Glomerular endothelial cell (primary cell): ENCODE measurements around the gene TMOD1. TPM values are rescaled to one million over a fixed set of nuclear protein-coding genes. Genes with fewer than 3 reads are reported as not detected.
"Not testable (repeated sequence)": the region's sequence is repeated elsewhere in the genome, so short reads cannot be mapped to it uniquely, and the experiment has no call there.

Source experiments
- DNase-seq: peaks from one replicate; pipeline ENCODE4 v3.0.0-alpha.2; 2011; ENCODE audit warnings: low read depth, low spot score; ENCODE audit errors: extremely low read depth
- total RNA-seq: library from RNA; depleted of rRNA; stranded (reverse); fragments of >200 nt; gene quantifications from 2 replicates; pipeline ENCODE4 v1.2.3, GENCODE V29; 2015

The TMOD1 gene
- total RNA-seq, 1 donor from 2014 or later, result 5.1 TPM

DNA sequence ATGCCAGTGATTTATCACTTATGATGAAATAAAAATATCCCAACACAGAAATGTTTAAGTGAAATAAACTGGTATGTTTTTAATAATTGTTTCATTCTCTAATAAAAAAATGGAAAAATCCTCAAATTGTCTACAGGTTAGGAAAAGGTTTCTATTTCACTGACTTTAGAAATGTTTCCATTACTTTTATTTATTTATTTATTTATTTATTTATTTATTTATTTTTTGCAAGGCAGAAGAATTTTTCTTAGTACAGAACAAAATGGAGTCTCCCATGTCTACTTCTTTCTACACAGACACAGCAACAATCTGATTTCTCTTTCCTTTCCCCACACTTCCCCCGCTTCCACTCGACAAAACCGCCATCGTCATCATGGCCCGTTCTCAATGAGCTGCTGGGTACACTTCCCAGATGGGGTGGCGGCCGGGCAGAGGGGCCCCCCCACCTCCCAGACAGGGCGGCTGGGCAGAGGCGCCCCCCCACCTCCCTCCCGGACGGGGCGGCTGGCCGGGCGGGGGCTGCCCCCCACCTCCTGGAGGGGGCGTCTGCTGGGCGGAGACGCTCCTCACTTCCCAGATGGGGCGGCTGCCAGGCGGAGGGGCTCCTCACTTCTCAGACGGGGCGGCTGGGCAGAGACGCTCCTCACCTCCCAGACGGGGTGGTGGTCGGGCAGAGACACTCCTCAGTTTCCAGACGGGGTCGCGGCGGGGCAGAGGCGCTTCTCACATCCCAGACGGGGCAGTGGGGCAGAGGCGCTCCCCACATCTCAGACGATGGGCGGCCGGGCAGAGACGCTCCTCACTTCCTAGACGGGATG is 3.7 kb upstream of the TMOD1 start:
- not testable (repeated sequence) for DNase-seq

DNA sequence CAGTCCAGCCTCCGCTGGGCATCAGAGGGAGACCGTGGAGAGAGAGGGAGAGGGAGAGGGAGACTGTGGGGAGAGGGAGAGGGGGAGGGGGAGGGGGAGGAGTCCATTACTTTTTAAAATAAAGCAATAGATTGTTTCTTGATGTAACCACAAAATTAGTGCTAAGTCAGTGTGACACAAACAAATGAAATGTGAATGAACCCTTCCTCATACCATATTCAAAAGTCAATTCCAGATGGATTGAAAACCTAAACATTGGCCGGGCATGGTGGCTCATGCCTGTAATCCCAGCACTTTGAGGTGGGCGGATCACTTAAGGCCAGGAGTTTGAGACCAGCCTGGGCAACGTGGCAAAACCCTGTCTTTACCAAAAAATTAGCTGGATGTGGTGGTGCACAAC is 2.6 kb upstream of the TMOD1 start:
- not testable (repeated sequence) for DNase-seq

DNA sequence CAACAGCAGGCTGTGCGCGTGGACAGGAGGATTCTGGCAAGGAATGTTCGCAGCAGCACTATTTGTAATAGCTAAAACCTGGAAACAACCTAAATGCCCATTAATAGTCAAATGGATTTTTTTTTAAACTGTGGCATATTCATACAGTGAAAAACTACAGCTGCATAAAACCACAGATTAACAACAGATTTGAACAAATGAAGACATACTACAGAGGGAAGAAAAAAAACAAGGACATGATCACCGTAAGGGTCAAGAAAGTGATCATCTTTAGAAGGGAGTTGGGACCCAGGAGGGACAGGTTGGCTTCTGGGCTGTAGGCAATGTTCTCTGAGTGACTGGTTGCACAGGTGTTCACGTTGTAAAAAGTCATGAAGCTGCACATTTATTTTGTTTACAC is 1.2 kb upstream of the TMOD1 start:
- no peak for DNase-seq

DNA sequence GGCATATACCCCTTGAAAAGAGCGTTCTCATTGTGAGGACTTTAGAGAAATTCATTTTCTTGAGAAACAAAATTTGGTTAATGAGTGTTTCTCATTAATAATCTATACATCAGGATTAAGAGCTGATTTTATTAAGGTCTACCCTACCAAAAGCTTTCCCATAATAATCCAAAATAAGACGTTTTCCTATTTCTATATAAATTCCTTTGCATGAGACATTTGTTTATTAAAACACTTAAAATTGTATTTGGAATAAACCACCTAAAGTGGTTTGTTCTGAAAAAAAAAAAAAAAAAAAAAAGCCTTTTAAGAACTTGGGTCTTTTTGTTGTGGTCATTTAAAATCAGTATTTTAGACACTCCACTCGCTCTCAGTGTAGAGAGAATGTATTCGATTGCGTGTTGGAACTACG is 695 bp upstream of the TMOD1 start:
- no peak for DNase-seq

- DNase-seq, result no peak
Observed at GRCh38 chr9:97501972-97502221, 431 bp downstream of the TMOD1 start.

GRCh38 chr9:97502222-97502983 is 937 bp downstream of the TMOD1 start:
- no peak for DNase-seq

DNA sequence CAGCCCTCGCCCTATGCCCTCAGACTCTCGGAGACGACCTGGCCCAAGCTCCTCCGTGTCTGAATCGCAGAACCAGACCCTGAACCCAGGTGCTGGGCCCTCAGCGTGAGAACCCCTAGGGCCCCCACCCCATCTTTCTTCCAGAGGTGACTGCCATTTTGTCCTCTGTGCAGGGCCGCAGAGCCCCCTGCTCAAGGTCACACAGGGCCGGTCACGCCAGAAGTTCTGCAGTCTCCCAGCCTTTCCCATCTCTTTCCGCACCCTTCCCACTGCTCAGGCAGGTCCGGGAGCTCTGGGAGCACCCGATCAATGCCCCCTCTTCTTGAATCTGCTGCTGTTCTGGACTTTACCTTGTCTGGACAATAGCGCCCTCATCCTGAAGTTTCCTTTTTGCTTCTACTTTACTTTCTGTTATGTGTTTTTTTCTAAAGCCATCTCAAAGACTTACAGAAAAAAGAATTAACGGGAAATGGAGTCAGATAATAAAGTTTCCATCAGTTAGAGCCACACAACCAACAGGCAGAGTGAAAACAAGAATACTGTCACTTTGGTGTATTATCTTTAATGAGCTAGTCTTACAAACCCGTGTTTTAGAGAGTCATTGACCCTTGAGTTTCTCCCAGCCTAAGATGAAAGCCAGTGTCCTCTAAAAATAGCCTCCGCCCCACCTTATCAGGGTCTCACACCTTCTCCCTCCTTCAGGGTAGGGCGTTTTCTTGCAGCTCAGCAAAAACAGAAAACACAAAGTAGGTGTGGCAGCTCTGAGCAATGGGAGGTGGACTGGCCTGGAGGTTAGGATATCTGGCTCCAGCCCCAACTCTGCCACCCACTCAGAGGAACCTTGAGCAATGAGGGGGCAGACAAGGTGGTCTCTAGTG is 1.8 kb downstream of the TMOD1 start:
- no peak for DNase-seq

DNA sequence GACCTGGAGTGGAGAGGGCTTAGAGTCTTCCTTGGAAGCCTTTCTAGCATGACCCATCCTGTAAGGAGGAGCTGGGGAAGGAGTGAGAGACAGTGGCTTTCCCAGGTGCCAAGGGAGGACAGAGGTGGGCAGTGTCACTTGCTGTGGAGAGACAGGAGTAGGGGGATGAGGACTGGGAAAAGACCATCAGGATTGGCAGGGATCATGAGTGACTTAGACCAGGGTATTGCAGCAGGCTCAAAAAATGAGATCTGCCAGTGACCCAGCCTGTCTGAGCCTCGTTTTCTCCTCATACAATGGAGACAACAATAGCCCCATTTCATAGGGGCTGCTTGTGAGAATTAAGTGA is 2.4 kb downstream of the TMOD1 start:
- no peak for DNase-seq

DNA sequence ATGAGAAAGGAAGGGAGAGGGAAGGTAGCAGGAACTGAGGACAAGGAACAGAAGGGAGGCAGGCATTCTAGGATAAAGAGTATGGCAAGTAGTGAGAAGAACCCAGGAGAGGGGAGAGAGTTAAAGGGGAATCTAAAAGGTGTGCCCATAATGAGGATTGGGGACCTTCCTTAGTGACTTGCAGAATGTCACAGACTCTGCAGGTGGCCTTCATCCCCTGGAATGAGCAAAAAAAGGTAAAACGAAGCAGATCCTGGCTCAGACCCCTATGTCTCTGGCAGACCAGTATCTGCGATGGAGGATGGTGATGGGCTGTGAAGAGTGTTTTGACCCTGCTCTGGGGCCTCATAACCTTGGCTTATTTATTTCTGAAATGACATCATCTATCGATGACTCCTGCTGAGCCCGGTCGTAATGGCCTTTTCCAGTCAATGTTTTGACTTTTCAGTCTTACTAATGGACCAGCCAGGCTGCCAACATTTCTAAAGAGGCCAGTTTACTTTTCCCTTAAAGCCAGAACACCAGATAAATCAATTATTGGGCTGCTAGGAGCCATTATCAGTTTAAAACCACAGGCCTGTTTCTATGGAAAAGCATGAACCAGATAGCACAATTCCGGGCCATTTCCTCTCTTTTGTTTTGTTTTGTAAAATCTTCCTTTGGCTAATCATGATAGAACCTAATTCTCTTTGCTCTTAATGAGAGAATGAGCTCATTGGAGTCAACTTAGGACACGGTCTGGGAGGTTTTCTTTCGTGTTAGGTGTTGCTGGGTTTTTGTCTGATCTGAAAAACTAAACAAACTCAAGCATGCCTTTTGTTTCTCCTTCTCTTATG is 3.1 kb downstream of the TMOD1 start:
- no peak for DNase-seq

GRCh38 chr9:97505845-97506244 is 4.4 kb downstream of the TMOD1 start:
- DNase-seq, result no peak

DNA sequence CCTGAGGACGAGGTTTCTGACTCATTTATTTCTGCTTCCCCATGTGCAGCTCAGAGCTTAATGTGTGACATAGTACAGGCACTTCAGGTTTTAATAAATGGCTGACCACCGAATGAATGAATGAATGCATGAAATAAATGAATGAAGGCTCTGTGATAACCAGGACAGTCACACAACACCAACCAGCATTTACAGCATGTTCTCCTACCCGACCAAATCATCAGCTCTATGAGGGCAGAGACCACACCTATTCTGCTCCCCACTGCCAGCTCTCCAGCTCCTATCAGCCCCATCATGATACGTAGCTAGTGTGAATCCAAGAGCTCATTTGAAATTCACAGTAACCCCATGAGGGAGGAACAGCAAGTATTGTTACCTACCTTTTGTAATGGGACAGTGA is 4.8 kb downstream of the TMOD1 start:
- no peak for DNase-seq

DNA sequence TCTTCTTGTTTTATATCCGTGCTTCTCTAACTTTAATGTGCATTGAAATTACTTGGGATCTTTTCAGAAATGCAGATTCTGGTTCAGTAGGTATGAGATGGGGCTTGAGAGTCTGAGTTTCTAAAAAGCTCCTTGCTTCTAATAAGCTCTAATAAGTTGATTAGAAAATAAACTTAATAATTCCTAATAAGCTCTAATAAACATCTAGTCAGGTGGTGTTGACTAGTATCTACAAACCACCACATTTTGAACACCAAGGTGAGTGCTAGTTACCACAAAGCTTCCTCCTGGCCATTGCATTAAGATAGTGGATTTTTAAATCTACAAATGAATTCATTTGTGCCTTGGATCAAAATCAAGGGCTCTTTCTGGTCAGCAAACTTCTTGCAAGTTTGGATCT is 5.3 kb downstream of the TMOD1 start:
- DNase-seq, result no peak

DNA sequence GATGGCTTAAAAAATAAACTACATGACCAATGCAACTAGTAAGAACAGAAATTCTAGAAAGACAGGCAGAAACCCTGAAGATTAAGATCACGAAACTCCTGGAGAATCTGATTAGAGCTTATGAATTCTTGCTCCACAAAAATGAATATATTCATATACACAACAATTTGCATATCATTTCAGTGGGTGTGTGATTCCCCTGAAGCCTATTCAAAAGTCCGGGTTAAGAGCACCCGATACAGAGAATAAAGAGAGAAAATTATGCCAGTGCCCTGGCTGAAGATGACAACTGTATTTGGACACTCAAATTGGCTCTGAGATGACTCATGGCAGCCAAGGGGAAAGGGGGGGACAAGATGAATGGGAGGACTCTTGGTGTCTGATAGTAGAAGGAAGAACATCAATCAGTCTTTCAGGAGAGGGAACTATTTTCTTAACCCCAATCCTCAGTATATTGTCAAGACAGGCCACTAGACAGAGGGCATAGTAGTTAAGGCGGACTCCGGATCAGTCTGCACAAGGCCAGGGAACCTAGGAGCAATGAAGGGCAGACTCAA is 6.0 kb downstream of the TMOD1 start:
- DNase-seq, result no peak

DNA sequence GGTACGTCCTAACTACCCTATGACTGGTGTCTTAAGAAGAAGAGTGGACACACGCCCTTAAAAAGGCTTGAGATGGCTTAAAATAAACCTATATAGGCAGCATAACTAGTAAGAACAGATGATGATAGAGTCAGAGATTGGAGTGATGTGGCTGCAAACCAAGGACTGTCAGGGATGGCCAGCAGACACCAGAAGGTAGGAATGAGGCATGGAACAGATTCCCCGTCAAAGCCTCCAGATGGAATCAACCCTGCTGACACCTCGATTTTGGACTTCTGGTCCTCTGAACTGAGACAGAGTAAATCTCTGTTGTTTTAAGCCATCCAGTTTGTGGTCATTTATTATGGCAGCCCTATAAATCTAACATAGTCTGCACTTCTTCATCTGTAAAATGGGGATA is 7.4 kb downstream of the TMOD1 start:
- DNase-seq, result no peak

- peak; percentile 71 for DNase-seq
Observed at GRCh38 chr9:97510797-97511654, 9.6 kb downstream of the TMOD1 start.

- DNase-seq, result no peak
Observed at GRCh38 chr9:97511655-97512427, 10.4 kb downstream of the TMOD1 start.

DNA sequence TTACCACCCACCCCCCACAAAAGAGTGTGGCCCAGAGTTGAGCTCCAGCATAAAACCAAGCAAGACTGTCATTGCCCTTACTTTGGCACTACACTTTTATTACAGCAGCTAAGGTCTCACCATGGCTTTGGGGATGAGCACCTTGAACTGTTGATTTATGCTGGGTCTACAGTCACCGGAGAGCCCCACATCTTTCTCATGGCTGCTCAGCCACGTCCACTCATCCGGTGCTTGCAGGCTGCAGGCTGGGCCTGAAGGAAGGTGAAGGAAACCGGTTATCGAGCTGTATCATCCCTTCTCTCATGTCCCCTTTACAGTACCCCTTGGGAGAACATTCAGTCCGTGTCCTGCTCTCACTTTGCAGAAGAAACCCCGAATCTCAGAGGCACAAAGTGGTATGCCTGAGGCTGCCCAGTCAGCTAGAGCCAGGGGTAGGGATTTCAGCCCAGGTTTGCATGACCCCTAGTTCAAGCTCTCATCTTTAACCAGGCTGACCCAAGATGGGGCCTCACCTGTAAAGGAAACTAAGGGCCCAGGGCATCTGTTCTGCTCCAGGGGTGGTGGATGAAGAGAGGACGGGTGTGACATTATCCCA is 11.6 kb downstream of the TMOD1 start:
- no peak for DNase-seq

DNA sequence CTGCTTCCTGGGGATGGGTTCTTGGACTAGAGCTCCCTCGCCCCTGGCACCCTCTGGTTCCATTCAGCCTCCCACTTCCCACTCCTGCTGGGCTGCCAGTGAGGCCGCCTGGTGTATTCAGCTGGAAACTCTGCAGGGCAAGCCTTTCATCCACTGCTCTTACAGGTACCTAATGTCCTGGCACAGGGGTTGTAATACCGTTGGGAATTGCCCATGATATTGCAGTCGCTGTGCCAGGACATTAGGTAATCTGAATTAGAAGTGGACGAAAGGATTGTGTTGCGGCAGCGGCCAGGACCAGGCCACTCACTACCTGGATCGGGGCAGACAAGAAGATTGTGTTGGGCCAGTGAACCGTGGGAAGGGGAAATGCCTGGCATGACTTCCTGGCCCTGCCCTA is 13.1 kb downstream of the TMOD1 start:
- DNase-seq, result no peak
